Osteoblast (primary cell): ENCODE data around the gene PCDHGB2. TPM values are rescaled to one million over a fixed set of nuclear protein-coding genes. Genes with fewer than 3 reads are reported as not detected.
"Not testable (repeated sequence)": the region's sequence is repeated elsewhere in the genome, so short reads cannot be mapped to it uniquely, and the experiment has no call there.

Experiments used
- DNase-seq: peaks from one replicate; pipeline ENCODE4 v3.0.0; 2011; ENCODE audit warnings: low spot score, mixed read lengths; ENCODE audit not compliant: insufficient read length; ENCODE audit errors: missing footprints
- H2AFZ ChIP-seq: 2 replicates; pipeline ENCODE4 v1.6.0; 2011; ENCODE audit warnings: mild to moderate bottlenecking, low read length
- H3K27ac ChIP-seq: 2 replicates; pipeline ENCODE4 v1.5.1; 2011; ENCODE audit warnings: mild to moderate bottlenecking, low read depth, low read length, moderate library complexity
- H3K27me3 ChIP-seq: 2 replicates; pipeline ENCODE4 v1.6.0; 2012; ENCODE audit warnings: mild to moderate bottlenecking, control low read depth, inconsistent platforms, low read length, moderate library complexity; ENCODE audit not compliant: insufficient read depth
- H3K36me3 ChIP-seq: 2 replicates; pipeline ENCODE4 v1.5.1; 2011; ENCODE audit warnings: mild to moderate bottlenecking, low read length, control low read depth, moderate library complexity; ENCODE audit not compliant: insufficient read depth
- H3K4me1 ChIP-seq: 2 replicates; pipeline ENCODE4 v1.5.1; 2011; ENCODE audit warnings: mild to moderate bottlenecking, low read length, control low read depth, moderate library complexity; ENCODE audit not compliant: insufficient read depth
- H3K4me2 ChIP-seq: 2 replicates; pipeline ENCODE4 v1.6.0; 2011; ENCODE audit warnings: mild to moderate bottlenecking, low read length; ENCODE audit not compliant: insufficient read depth
- H3K4me3 ChIP-seq: fragments of 200-600 bp; sonication (generic); 3 replicates; pipeline ENCODE4 v1.5.1; 2012; ENCODE audit warnings: mild to moderate bottlenecking, low read length, inconsistent platforms; ENCODE audit not compliant: insufficient read depth
- H3K79me2 ChIP-seq: 2 replicates; pipeline ENCODE4 v1.6.0; 2012; ENCODE audit warnings: mild to moderate bottlenecking, low read length, control low read depth, inconsistent platforms; ENCODE audit not compliant: insufficient read depth
- H3K9me3 ChIP-seq: 2 replicates; pipeline ENCODE4 v1.5.1; 2011; ENCODE audit warnings: low read depth, low read length, control low read depth
- H4K20me1 ChIP-seq: 2 replicates; pipeline ENCODE4 v1.6.0; 2012; ENCODE audit warnings: mild to moderate bottlenecking, low read length, control low read depth; ENCODE audit not compliant: insufficient read depth
- CTCF ChIP-seq: IDR thresholded peaks from 2 replicates; pipeline ENCODE4 v1.5.1; 2011; ENCODE audit warnings: mild to moderate bottlenecking, low read depth, low read length, moderate library complexity; ENCODE audit errors: extremely low read depth
- total RNA-seq: library from RNA; depleted of rRNA; stranded (reverse); fragments of >200 nt; gene quantifications from 2 replicates; pipeline ENCODE4 v1.2.3, GENCODE V29; 2012

PCDHGB2 gene
- total RNA-seq, 1 donor, result 4.3 TPM

GRCh38 chr5:141373673-141374317 is 14.0 kb downstream of the PCDHGB2 start, which contains the start of gene PCDHGA6:
PCDHGA6 (plus strand) TSS chr5:141373891; CDS start chr5:141374084, 193 bp downstream.
- Histone ChIP-seq H3K9me3 (peaks cover 8% of the 10 kb centered on the region), H4K20me1 (no peaks in the 10 kb centered on the region), H3K27ac (no peak within 1 kb of the TSS), H3K4me3 (peak within 1 kb of the TSS; percentile 68), H3K27me3 (peaks cover 16% of the 10 kb centered on the region), H3K4me2 (peak within 1 kb of the TSS; percentile 21), H3K79me2 (no peaks in the 10 kb centered on the region), H3K4me1 (no peaks in the 10 kb centered on the region), H2AFZ (peak within 1 kb of the TSS; percentile 55), H3K36me3 (no peaks in the 10 kb centered on the region)
- peak; percentile 84 for DNase-seq
- TF ChIP-seq CTCF, result peak; percentile 61

GRCh38 chr5:141374627-141375026 is 14.8 kb downstream of the PCDHGB2 start:
- Histone ChIP-seq H3K9me3 (peaks cover 8% of the 10 kb centered on the region), H2AFZ (no peak overlapping the region), H3K4me3 (peak overlapping the region; percentile 68), H3K36me3 (no peaks in the 10 kb centered on the region), H3K79me2 (no peaks in the 10 kb centered on the region), H3K4me1 (no peaks in the 10 kb centered on the region), H3K27me3 (peaks cover 16% of the 10 kb centered on the region), H3K27ac (no peak overlapping the region), H4K20me1 (no peaks in the 10 kb centered on the region), H3K4me2 (peak overlapping the region; percentile 21)
- no peak for DNase-seq
- TF ChIP-seq CTCF, result no peak

DNA sequence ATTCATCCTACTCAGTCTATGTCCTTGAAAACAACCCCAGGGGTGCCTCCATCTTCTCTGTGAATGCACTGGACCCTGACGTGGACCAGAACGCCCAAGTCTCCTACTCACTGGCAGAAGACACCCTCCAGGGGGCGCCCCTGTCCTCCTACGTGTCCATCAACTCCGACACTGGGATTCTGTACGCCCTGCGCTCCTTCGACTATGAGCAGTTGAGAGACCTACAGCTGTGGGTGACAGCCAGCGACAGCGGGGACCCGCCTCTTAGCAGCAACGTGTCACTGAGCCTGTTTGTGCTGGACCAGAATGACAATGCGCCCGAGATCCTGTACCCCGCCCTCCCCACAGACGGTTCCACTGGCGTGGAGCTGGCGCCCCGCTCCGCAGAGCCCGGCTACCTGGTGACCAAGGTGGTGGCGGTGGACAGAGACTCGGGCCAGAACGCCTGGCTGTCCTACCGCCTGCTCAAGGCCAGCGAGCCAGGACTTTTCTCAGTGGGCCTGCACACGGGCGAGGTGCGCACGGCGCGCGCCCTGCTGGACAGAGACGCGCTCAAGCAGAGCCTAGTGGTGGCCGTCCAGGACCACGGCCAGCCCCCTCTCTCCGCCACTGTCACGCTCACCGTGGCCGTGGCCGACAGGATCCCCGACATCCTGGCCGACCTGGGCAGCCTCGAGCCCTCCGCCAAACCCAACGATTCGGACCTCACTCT is 15.8 kb downstream of the PCDHGB2 start:
- not testable (repeated sequence) for H4K20me1 ChIP-seq, H2AFZ ChIP-seq, H3K4me1 ChIP-seq, DNase-seq, H3K27ac ChIP-seq, H3K36me3 ChIP-seq, H3K4me3 ChIP-seq, H3K79me2 ChIP-seq, H3K9me3 ChIP-seq, H3K4me2 ChIP-seq
- H3K27me3 ChIP-seq, result peaks cover 15% of the 10 kb centered on the region

DNA sequence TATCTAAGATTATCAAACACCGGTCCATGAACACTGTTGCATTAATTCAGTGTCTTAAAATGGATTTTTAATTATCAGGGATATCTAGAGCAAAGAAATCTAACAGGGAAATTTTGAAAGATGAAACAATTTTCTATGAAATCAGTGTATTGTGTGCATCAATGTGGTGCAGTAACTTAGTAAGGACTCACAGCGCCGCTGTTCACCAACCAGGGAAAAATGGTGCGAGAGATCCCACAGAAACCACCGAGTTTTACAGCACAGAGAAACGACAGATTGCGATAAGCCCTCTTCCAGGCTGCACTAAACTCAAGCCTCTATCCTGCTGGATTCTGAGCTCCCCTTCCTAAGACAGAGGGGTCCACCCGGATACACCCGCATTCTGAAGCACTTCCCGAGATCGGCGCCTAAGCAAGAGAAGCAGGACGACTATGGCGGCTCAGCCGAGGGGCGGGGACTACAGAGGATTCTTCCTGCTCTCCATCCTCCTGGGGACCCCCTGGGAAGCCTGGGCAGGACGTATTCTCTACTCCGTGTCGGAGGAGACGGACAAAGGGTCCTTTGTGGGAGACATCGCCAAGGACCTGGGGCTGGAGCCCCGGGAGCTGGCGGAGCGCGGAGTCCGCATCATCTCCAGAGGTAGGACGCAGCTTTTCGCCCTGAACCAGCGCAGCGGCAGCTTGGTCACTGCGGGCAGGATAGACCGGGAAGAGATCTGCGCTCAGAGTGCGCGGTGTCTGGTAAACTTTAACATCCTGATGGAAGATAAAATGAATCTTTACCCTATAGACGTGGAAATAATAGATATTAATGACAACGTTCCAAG is 22.9 kb downstream of the PCDHGB2 start, which contains the start of gene PCDHGA7:
TSS of gene PCDHGA7 (plus strand) at position 274 of the 826 bp plus-strand sequence. CDS start at position 432, 158 bp downstream.
- Histone ChIP-seq H3K4me1 (no peaks in the 10 kb centered on the region), H4K20me1 (no peaks in the 10 kb centered on the region), H2AFZ (peak within 1 kb of the TSS; percentile 58), H3K79me2 (no peaks in the 10 kb centered on the region), H3K4me2 (peak within 1 kb of the TSS; percentile 77), H3K36me3 (no peaks in the 10 kb centered on the region), H3K27ac (no peak within 1 kb of the TSS), H3K27me3 (no peaks in the 10 kb centered on the region), H3K9me3 (no peaks in the 10 kb centered on the region), H3K4me3 (peak within 1 kb of the TSS; percentile 71)
- peak; percentile 65 for TF ChIP-seq CTCF
- peak; percentile 93 for DNase-seq
